ENCODE measurements around the gene DMGDH. TPM values are rescaled to one million over a fixed set of nuclear protein-coding genes. Genes with fewer than 3 reads are reported as not detected.

The DMGDH gene
- total RNA-seq, 1 experiment from 2014 or later = not detected

DNA sequence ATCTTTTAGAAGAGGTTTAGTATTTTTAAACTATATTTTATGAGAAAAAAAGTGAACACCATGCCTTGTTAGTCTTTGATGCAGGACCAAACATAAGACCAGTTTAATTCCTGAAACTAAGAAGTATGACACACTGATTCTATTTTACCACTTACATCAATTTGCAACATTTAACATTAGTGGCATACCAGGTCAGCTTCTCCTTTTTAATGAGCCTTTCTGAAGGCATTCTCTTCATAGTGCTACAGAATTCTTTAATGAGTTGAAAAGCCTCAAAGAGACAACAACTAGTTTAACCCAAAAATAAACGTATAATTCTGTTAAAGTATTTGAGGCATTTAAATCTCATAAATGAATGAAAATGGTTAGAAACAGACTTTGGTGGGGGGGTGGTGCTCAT lies 112.6 kb downstream of the DMGDH start:
- no peaks in the 10 kb centered on the region for H3K9me3 ChIP-seq (ENCODE audit: control insufficient read depth, low read depth, low read length)
- H3K27ac Mint-ChIP-seq = no peak overlapping the region
- TF ChIP-seq, protein P1, sequence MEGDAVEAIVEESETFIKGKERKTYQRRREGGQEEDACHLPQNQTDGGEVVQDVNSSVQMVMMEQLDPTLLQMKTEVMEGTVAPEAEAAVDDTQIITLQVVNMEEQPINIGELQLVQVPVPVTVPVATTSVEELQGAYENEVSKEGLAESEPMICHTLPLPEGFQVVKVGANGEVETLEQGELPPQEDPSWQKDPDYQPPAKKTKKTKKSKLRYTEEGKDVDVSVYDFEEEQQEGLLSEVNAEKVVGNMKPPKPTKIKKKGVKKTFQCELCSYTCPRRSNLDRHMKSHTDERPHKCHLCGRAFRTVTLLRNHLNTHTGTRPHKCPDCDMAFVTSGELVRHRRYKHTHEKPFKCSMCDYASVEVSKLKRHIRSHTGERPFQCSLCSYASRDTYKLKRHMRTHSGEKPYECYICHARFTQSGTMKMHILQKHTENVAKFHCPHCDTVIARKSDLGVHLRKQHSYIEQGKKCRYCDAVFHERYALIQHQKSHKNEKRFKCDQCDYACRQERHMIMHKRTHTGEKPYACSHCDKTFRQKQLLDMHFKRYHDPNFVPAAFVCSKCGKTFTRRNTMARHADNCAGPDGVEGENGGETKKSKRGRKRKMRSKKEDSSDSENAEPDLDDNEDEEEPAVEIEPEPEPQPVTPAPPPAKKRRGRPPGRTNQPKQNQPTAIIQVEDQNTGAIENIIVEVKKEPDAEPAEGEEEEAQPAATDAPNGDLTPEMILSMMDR (conservative IDR thresholded peaks at IDR 0.05) = no peak
- no peaks in the 10 kb centered on the region for H3K79me1 ChIP-seq (ENCODE audit: insufficient read depth, low read depth, low read length, poor library complexity, severe bottlenecking)
- no peak for DNase-seq
- no peak overlapping the region for H3K14ac ChIP-seq (ENCODE audit: insufficient read depth, low read length)
- H3K56ac ChIP-seq (ENCODE audit: insufficient read length, low read depth, low read length) = no peak overlapping the region
- H3K27me3 ChIP-seq (ENCODE audit: insufficient read depth, low read length) = no peaks in the 10 kb centered on the region
- no peak overlapping the region for H4K8ac ChIP-seq (replicated peaks; ENCODE audit: insufficient read length, low read depth, low read length)
- no peak overlapping the region for H3K4ac ChIP-seq (ENCODE audit: low read depth, low read length)
- no peaks in the 10 kb centered on the region for H3K36me3 Mint-ChIP-seq (ENCODE audit: insufficient read depth in 1 of 3, low read depth in 3 of 3)
- H2BK15ac ChIP-seq (ENCODE audit: low read depth, low read length) = no peak overlapping the region
- H3K4me1 Mint-ChIP-seq = peaks cover 0 to 3% of the 10 kb centered on the region in 2 experiments; a peak in 2 of 4 replicates
- no peaks in the 10 kb centered on the region for H3K27me3 Mint-ChIP-seq (ENCODE audit: low read depth)
- no peak overlapping the region for H3K4me3 Mint-ChIP-seq
- no peak overlapping the region for H3K4me2 ChIP-seq (ENCODE audit: insufficient read depth, insufficient read length, low read length)
- no peaks in the 10 kb centered on the region for H3K4me1 ChIP-seq (ENCODE audit: insufficient read depth, low read length)
- no peak overlapping the region for H4K5ac ChIP-seq (ENCODE audit: insufficient read length, low read depth, low read length)
- no peak overlapping the region for H2BK12ac ChIP-seq (ENCODE audit: insufficient read length, low read depth, low read length)
- H4K20me1 ChIP-seq (ENCODE audit: control insufficient read depth, insufficient read depth, insufficient read length) = no peaks in the 10 kb centered on the region
- no CpG with 5 or more reads among the region's 1 CpG for WGBS (ENCODE audit: extremely low coverage, insufficient read length, low lambda C conversion rate)
- no peak overlapping the region for H2BK20ac ChIP-seq (ENCODE audit: low read depth, low read length, poor library complexity, severe bottlenecking)
- H3K23ac ChIP-seq (ENCODE audit: insufficient read length, low read depth, low read length) = no peak overlapping the region
- H3K23me2 ChIP-seq (ENCODE audit: insufficient read length, low read depth, low read length, poor library complexity, severe bottlenecking) = no peaks in the 10 kb centered on the region
- H2AK5ac ChIP-seq (ENCODE audit: insufficient read length, low read length) = no peak overlapping the region
- H3K27ac ChIP-seq (ENCODE audit: insufficient read length, low read depth, low read length) = no peak overlapping the region
- no peak overlapping the region for H2AFZ ChIP-seq (ENCODE audit: low read length)
- H2BK120ac ChIP-seq (ENCODE audit: low read depth, low read length, poor library complexity, severe bottlenecking) = no peak overlapping the region
- no peak overlapping the region for H3K18ac ChIP-seq (ENCODE audit: insufficient read length, low read depth, low read length)
- no peak overlapping the region for H2BK5ac ChIP-seq (ENCODE audit: insufficient read length, low read length)
- no peak overlapping the region for H4K91ac ChIP-seq (ENCODE audit: insufficient read length, low read depth, low read length)
- no peak overlapping the region for H3K9ac ChIP-seq (ENCODE audit: extremely low read depth, insufficient read length, low read length)
- H3K9me3 Mint-ChIP-seq = no peaks in the 10 kb centered on the region
- no peak overlapping the region for H3T11ph ChIP-seq (ENCODE audit: low read length)
- H3K79me2 ChIP-seq (ENCODE audit: insufficient read depth, low read length) = no peaks in the 10 kb centered on the region

Measured in H9 (cell line).